ENCODE measurements around the gene PIKFYVE. TPM values are rescaled to one million over a fixed set of nuclear protein-coding genes. Genes with fewer than 3 reads are reported as not detected.

The PIKFYVE gene
- total and polyA plus RNA-seq, 2 of the 8 experiments (the other 6 are each of a cell fraction or from before 2014, with no cell fraction given), result 8.8 to 33.5 TPM

DNA sequence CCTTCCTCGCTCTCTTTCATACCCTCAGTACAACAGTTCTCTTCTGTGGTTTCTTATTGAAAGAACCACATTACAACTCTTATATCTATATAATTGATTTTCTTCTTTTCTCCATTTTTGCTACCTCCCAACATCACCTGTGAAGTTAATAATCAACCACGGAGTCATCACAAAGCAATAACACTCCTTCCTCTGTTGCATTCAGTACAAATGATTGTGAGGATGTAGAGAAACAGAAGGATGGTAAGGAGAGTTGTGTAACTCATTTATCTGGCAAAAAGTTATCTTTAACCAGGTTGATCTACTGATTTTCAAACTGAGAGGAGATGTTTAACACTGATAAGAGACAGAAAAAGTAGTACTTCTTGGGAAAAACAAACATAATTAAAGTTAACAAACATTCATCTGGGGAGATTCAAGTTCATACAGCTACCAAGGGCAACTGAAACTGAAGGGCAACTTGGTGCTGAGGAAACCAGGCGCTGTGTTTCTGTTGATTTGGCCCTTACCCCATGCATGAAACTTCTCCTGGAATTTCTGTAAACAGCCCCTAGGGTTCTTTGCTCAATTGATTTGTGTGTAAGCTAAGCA is 25.3 kb upstream of the PIKFYVE start:
- Histone ChIP-seq H3K23me2 (ENCODE audit: low read depth, low read length) (no peaks in the 10 kb centered on the region), H2BK12ac (ENCODE audit: low read depth, low read length) (no peak overlapping the region), H3K14ac (ENCODE audit: insufficient read length) (no peak overlapping the region), H3K79me1 (ENCODE audit: low read depth, low read length) (no peaks in the 10 kb centered on the region), H3K23ac (ENCODE audit: insufficient read length) (no peak overlapping the region), H2BK15ac (ENCODE audit: low read length) (no peak overlapping the region), H4K91ac (replicated peaks; ENCODE audit: insufficient read length, low read length) (no peak overlapping the region), H3K9ac (replicated peaks in 1 of 4; ENCODE audit: extremely low read depth in 1 of 4, low read depth in 3 of 4, low read length in 3 of 4) (no peak overlapping the region), H3K4ac (replicated peaks; ENCODE audit: insufficient read length, low read depth, low read length) (no peak overlapping the region), H3K18ac (ENCODE audit: extremely low read depth, low read length) (no peak overlapping the region), H3K27ac (ENCODE audit: low read depth, low read length) (no peak overlapping the region), H2BK20ac (ENCODE audit: low read length) (no peak overlapping the region), H3K9me3 (ENCODE audit: insufficient read depth in 2 of 2, low read depth in 1 of 2, low read length in 1 of 2) (no peaks in the 10 kb centered on the region), H3K4me3 (ENCODE audit: extremely low read depth in 1 of 4, insufficient read depth in 2 of 4, low read depth in 3 of 4, low read length in 4 of 4) (no peak overlapping the region), H2BK5ac (ENCODE audit: low read depth, low read length) (no peak overlapping the region), H2AK5ac (ENCODE audit: low read depth, low read length) (no peak overlapping the region), H4K5ac (ENCODE audit: insufficient read length, low read depth, low read length) (no peak overlapping the region), H3K36me3 (ENCODE audit: control insufficient read depth in 2 of 4, insufficient read depth in 4 of 4, low read length in 3 of 4) (peaks cover 25 to 95% (median 64%) of the 10 kb centered on the region in 4 experiments), H2AFZ (ENCODE audit: low read length) (no peak overlapping the region), H3K56ac (replicated peaks; ENCODE audit: insufficient read length, low read depth, low read length) (no peak overlapping the region), H3K4me1 (replicated peaks in 1 of 4; ENCODE audit: control insufficient read depth in 3 of 4, insufficient read depth in 4 of 4, low read length in 3 of 4) (no peaks in the 10 kb centered on the region), H4K20me1 (replicated peaks in 1 of 2; ENCODE audit: control insufficient read depth in 1 of 2, insufficient read depth in 2 of 2, low read length in 2 of 2) (peaks cover 0 to 4% of the 10 kb centered on the region in 2 experiments), H3K4me2 (ENCODE audit: insufficient read depth in 1 of 2, low read depth in 2 of 2, low read length in 2 of 2) (no peak overlapping the region), H2BK120ac (replicated peaks; ENCODE audit: low read depth, low read length) (no peak overlapping the region), H4K8ac (ENCODE audit: extremely low read depth, insufficient read depth, low read length) (no peak overlapping the region), H3K27me3 (replicated peaks in 1 of 4; ENCODE audit: control insufficient read depth in 3 of 4, extremely low read depth in 1 of 4, insufficient read depth in 3 of 4, low read length in 3 of 4) (no peaks in the 10 kb centered on the region), H3K79me2 (ENCODE audit: control insufficient read depth in 1 of 2, insufficient read depth in 2 of 2, low read length in 2 of 2) (no peaks in the 10 kb centered on the region)
- DNase-seq (ENCODE audit: low read depth in 1 of 2, low spot score in 2 of 2) (no peak), FAIRE-seq (no peak)
- WGBS, 2 experiments (ENCODE audit: extremely low coverage in 1 of 2, insufficient coverage in 1 of 2, insufficient read length in 1 of 2, insufficient replicate concordance in 2 of 2, low coverage in 1 of 2, low lambda C conversion rate in 2 of 2, missing lambda C conversion rate in 1 of 2), result 85% methylated on average over 3 of the region's 3 CpGs; no CpG with 5 or more reads in 1 of the 2 experiments
- ChIA-PET CTCF (ENCODE audit: partially characterized antibody) (interaction anchor here (0.8 to 2.3 kb wide), 6 partner anchors 61 to 139 kb away, joined by 3 to 12 read pairs (median 4); no protein-coding TSS in a partner anchor), POLR2A (ENCODE audit: partially characterized antibody) (interaction anchor here (0.9 to 2.8 kb wide), 8 partner anchors 8 to 148 kb away, joined by 3 to 8 read pairs (median 4); no protein-coding TSS in a partner anchor)
- TF ChIP-seq TEAD4 (IDR thresholded peaks at IDR 0.05; ENCODE audit: low read depth, low read length) (no peak), CHD1 (IDR thresholded peaks at IDR 0.05; ENCODE audit: low read depth, low read length) (no peak), SIN3A (conservative IDR thresholded peaks at IDR 0.05 in 1 of 2, IDR thresholded peaks at IDR 0.05 in 1 of 2; ENCODE audit: low read depth in 1 of 2, low read length in 2 of 2) (no peak), SRF (IDR thresholded peaks at IDR 0.05; ENCODE audit: low read depth, low read length) (no peak), SIRT6 (IDR thresholded peaks at IDR 0.05; ENCODE audit: low read length) (no peak), EP300 (IDR thresholded peaks at IDR 0.05; ENCODE audit: borderline replicate concordance in 1 of 2, low read depth in 2 of 2, low read length in 2 of 2) (no peak), KDM5A (IDR thresholded peaks at IDR 0.05; ENCODE audit: low read length) (no peak), FOSL1 (IDR thresholded peaks at IDR 0.05; ENCODE audit: insufficient read depth, low read depth, low read length) (no peak)
- TF ChIP-seq, protein P1, sequence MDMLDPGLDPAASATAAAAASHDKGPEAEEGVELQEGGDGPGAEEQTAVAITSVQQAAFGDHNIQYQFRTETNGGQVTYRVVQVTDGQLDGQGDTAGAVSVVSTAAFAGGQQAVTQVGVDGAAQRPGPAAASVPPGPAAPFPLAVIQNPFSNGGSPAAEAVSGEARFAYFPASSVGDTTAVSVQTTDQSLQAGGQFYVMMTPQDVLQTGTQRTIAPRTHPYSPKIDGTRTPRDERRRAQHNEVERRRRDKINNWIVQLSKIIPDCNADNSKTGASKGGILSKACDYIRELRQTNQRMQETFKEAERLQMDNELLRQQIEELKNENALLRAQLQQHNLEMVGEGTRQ (IDR thresholded peaks at IDR 0.05; ENCODE audit: low read length), result no peak
